Mucosa of rectum (tissue), 2 donors: ENCODE measurements around the gene HS3ST3B1.

Source experiments
- H3K27ac ChIP-seq, 2 donors: one replicate each; pipeline ENCODE4 v1.7.0; 2013; ENCODE audit warnings: inconsistent platforms in 2 of 2, low read depth in 2 of 2, low read length in 2 of 2
- H3K27me3 ChIP-seq, 2 donors: one replicate each; pipeline ENCODE4 v1.7.0; 2013; ENCODE audit warnings: low read length in 2 of 2; ENCODE audit not compliant: control insufficient read depth in 2 of 2, insufficient read depth in 2 of 2
- H3K36me3 ChIP-seq, 2 donors: one replicate each; pipeline ENCODE4 v1.7.0; 2013; ENCODE audit warnings: low read length in 2 of 2; ENCODE audit not compliant: control insufficient read depth in 2 of 2, insufficient read depth in 2 of 2
- H3K4me1 ChIP-seq, 2 donors: one replicate each; pipeline ENCODE4 v1.7.0; 2013; ENCODE audit warnings: low read length in 2 of 2, mild to moderate bottlenecking in 1 of 2; ENCODE audit not compliant: control insufficient read depth in 2 of 2, insufficient read depth in 2 of 2
- H3K4me3 ChIP-seq, 2 donors: one replicate each; pipeline ENCODE4 v1.7.0; 2013; ENCODE audit warnings: low read length in 2 of 2
- H3K9ac ChIP-seq, 2 donors: one replicate each; pipeline ENCODE4 v1.7.0; 2013; ENCODE audit warnings: low read length in 2 of 2, low read depth in 1 of 2, mild to moderate bottlenecking in 1 of 2
- H3K9me3 ChIP-seq, 2 donors: one replicate each; pipeline ENCODE4 v1.7.0; 2013; ENCODE audit warnings: low read length in 2 of 2; ENCODE audit not compliant: control insufficient read depth in 2 of 2
- donor health status: healthy.
- donor health status: Normal muscosa, but diverticular disease.

Gene HS3ST3B1

GRCh38 chr17:14308965-14309879 lies 8.3 kb downstream of the HS3ST3B1 start:
- Histone ChIP-seq H3K9ac (no peak overlapping the region), H3K4me1 (no peaks in the 10 kb centered on the region), H3K27ac (peak overlapping the region; percentile 15 to 43), H3K4me3 (peak overlapping the region; percentile 50 to 75), H3K27me3 (peaks cover 20 to 22% of the 10 kb centered on the region in 2 donors), H3K36me3 (no peaks in the 10 kb centered on the region), H3K9me3 (no peaks in the 10 kb centered on the region)

GRCh38 chr17:14310101-14310500 lies 9.2 kb downstream of the HS3ST3B1 start:
- H3K36me3 ChIP-seq, result no peaks in the 10 kb centered on the region
- no peak overlapping the region for H3K9ac ChIP-seq
- H3K9me3 ChIP-seq, result no peaks in the 10 kb centered on the region
- peaks cover 14 to 20% of the 10 kb centered on the region in 2 donors for H3K27me3 ChIP-seq
- no peaks in the 10 kb centered on the region for H3K4me1 ChIP-seq
- peak overlapping the region in 1 of 2 donors; percentile 75 for H3K4me3 ChIP-seq
- H3K27ac ChIP-seq, result no peak overlapping the region

GRCh38 chr17:14310605-14311004 lies 9.7 kb downstream of the HS3ST3B1 start:
- Histone ChIP-seq H3K9me3 (no peaks in the 10 kb centered on the region), H3K4me3 (no peak overlapping the region), H3K9ac (no peak overlapping the region), H3K4me1 (no peaks in the 10 kb centered on the region), H3K27me3 (peaks cover 14 to 17% of the 10 kb centered on the region in 2 donors), H3K36me3 (no peaks in the 10 kb centered on the region), H3K27ac (no peak overlapping the region)

GRCh38 chr17:14311186-14311705 lies 10.4 kb downstream of the HS3ST3B1 start:
- H3K4me3 ChIP-seq, result no peak overlapping the region
- no peaks in the 10 kb centered on the region for H3K4me1 ChIP-seq
- no peak overlapping the region for H3K9ac ChIP-seq
- no peaks in the 10 kb centered on the region for H3K9me3 ChIP-seq
- H3K27me3 ChIP-seq, result peaks cover 8 to 13% of the 10 kb centered on the region in 2 donors
- H3K27ac ChIP-seq, result no peak overlapping the region
- H3K36me3 ChIP-seq, result no peaks in the 10 kb centered on the region

- Histone ChIP-seq H3K27ac (no peak overlapping the region), H3K27me3 (peaks cover 7 to 13% of the 10 kb centered on the region in 2 donors), H3K4me3 (no peak overlapping the region)
Measured at GRCh38 chr17:14311981-14312380, 11.1 kb downstream of the HS3ST3B1 start.

GRCh38 chr17:14312522-14312921 lies 11.6 kb downstream of the HS3ST3B1 start:
- peaks cover 7 to 13% of the 10 kb centered on the region in 2 donors for H3K27me3 ChIP-seq
- H3K4me3 ChIP-seq, result no peak overlapping the region
- no peak overlapping the region for H3K27ac ChIP-seq
- no peaks in the 10 kb centered on the region for H3K4me1 ChIP-seq
- H3K9me3 ChIP-seq, result no peaks in the 10 kb centered on the region
- no peaks in the 10 kb centered on the region for H3K36me3 ChIP-seq
- H3K9ac ChIP-seq, result no peak overlapping the region

More at GRCh38 chr17:14311981-14312380, 11.1 kb downstream of the HS3ST3B1 start:
- H3K36me3 ChIP-seq, result no peaks in the 10 kb centered on the region
- no peaks in the 10 kb centered on the region for H3K9me3 ChIP-seq
- H3K4me1 ChIP-seq, result no peaks in the 10 kb centered on the region
- H3K9ac ChIP-seq, result no peak overlapping the region

GRCh38 chr17:14316126-14316832 lies 15.4 kb downstream of the HS3ST3B1 start:
- no peaks in the 10 kb centered on the region for H3K36me3 ChIP-seq
- no peaks in the 10 kb centered on the region for H3K9me3 ChIP-seq
- H3K4me3 ChIP-seq, result no peak overlapping the region
- H3K27ac ChIP-seq, result no peak overlapping the region
- no peaks in the 10 kb centered on the region for H3K4me1 ChIP-seq
- no peaks in the 10 kb centered on the region for H3K27me3 ChIP-seq
- H3K9ac ChIP-seq, result no peak overlapping the region

GRCh38 chr17:14317383-14317782 lies 16.5 kb downstream of the HS3ST3B1 start:
- Histone ChIP-seq H3K36me3 (no peaks in the 10 kb centered on the region), H3K4me3 (no peak overlapping the region), H3K4me1 (no peaks in the 10 kb centered on the region), H3K9ac (no peak overlapping the region), H3K27me3 (no peaks in the 10 kb centered on the region), H3K27ac (no peak overlapping the region), H3K9me3 (no peaks in the 10 kb centered on the region)

GRCh38 chr17:14318109-14318917 lies 17.4 kb downstream of the HS3ST3B1 start:
- Histone ChIP-seq H3K27me3 (no peaks in the 10 kb centered on the region), H3K4me3 (no peak overlapping the region), H3K36me3 (no peaks in the 10 kb centered on the region), H3K27ac (no peak overlapping the region), H3K9ac (no peak overlapping the region), H3K4me1 (no peaks in the 10 kb centered on the region), H3K9me3 (no peaks in the 10 kb centered on the region)
